ENCODE measurements around the gene TLR6. TPM values are rescaled to one million over a fixed set of nuclear protein-coding genes. Genes with fewer than 3 reads are reported as not detected.

Gene TLR6
- total and polyA plus RNA-seq, 2 of the 8 experiments (the other 6 are each of a cell fraction or from before 2014, with no cell fraction given), result 0.02 to 0.09 TPM

GRCh38 chr4:38787693-38788092 is 68.9 kb downstream of the TLR6 start:
- no peak overlapping the region for H2BK12ac ChIP-seq (ENCODE audit: low read depth, low read length)
- ChIA-PET CTCF (ENCODE audit: partially characterized antibody) (interaction anchor here (8.5 kb wide), 1 partner anchor 27 kb away, joined by 136 read pairs; no protein-coding TSS in a partner anchor), POLR2A (ENCODE audit: partially characterized antibody) (no interaction called here)
- FAIRE-seq (no peak), DNase-seq (ENCODE audit: low read depth in 1 of 2, low spot score in 2 of 2) (no peak)
- peaks cover 2% of the 10 kb centered on the region; the same call in 1 of the 2 replicates for H3K23me2 ChIP-seq (ENCODE audit: low read depth, low read length)
- no peak overlapping the region for H3K27ac ChIP-seq (ENCODE audit: low read depth, low read length)
- no peak overlapping the region for H3K56ac ChIP-seq (replicated peaks; ENCODE audit: insufficient read length, low read depth, low read length)
- no peak overlapping the region for H3K4me3 ChIP-seq (ENCODE audit: extremely low read depth in 1 of 4, insufficient read depth in 2 of 4, low read depth in 3 of 4, low read length in 4 of 4)
- H4K91ac ChIP-seq (replicated peaks; ENCODE audit: insufficient read length, low read length), result no peak overlapping the region
- no peak overlapping the region for H3K9ac ChIP-seq (replicated peaks in 1 of 4; ENCODE audit: extremely low read depth in 1 of 4, low read depth in 3 of 4, low read length in 3 of 4)
- H2AFZ ChIP-seq (ENCODE audit: low read length), result no peak overlapping the region
- no peaks in the 10 kb centered on the region for H3K36me3 ChIP-seq (ENCODE audit: control insufficient read depth in 2 of 4, insufficient read depth in 4 of 4, low read length in 3 of 4)
- no peaks in the 10 kb centered on the region for H3K9me3 ChIP-seq (ENCODE audit: insufficient read depth in 2 of 2, low read depth in 1 of 2, low read length in 1 of 2)
- H3K4me1 ChIP-seq (replicated peaks in 1 of 4; ENCODE audit: control insufficient read depth in 3 of 4, insufficient read depth in 4 of 4, low read length in 3 of 4), result no peaks in the 10 kb centered on the region
- no peak overlapping the region for H3K14ac ChIP-seq (ENCODE audit: insufficient read length)
- no peak overlapping the region for H2BK120ac ChIP-seq (replicated peaks; ENCODE audit: low read depth, low read length)
- H3K18ac ChIP-seq (ENCODE audit: extremely low read depth, low read length), result no peak overlapping the region
- H2BK5ac ChIP-seq (ENCODE audit: low read depth, low read length), result no peak overlapping the region
- H3K27me3 ChIP-seq (replicated peaks in 1 of 4; ENCODE audit: control insufficient read depth in 3 of 4, extremely low read depth in 1 of 4, insufficient read depth in 3 of 4, low read length in 3 of 4), result no peaks in the 10 kb centered on the region
- peaks cover 0 to 2% of the 10 kb centered on the region in 2 experiments for H4K20me1 ChIP-seq (replicated peaks in 1 of 2; ENCODE audit: control insufficient read depth in 1 of 2, insufficient read depth in 2 of 2, low read length in 2 of 2)
- no peak overlapping the region for H2BK15ac ChIP-seq (ENCODE audit: low read length)
- H3K79me1 ChIP-seq (ENCODE audit: low read depth, low read length), result no peaks in the 10 kb centered on the region
- no peak overlapping the region for H3K4ac ChIP-seq (replicated peaks; ENCODE audit: insufficient read length, low read depth, low read length)
- H3K23ac ChIP-seq (ENCODE audit: insufficient read length), result no peak overlapping the region
- H3K79me2 ChIP-seq (ENCODE audit: control insufficient read depth in 1 of 2, insufficient read depth in 2 of 2, low read length in 2 of 2), result no peaks in the 10 kb centered on the region
- H4K5ac ChIP-seq (ENCODE audit: insufficient read length, low read depth, low read length), result no peak overlapping the region
- no peak overlapping the region for H2BK20ac ChIP-seq (ENCODE audit: low read length)
- no peak overlapping the region for H2AK5ac ChIP-seq (ENCODE audit: low read depth, low read length)
- WGBS, 2 experiments (ENCODE audit: extremely low coverage in 1 of 2, insufficient coverage in 1 of 2, insufficient read length in 1 of 2, insufficient replicate concordance in 2 of 2, low coverage in 1 of 2, low lambda C conversion rate in 2 of 2, missing lambda C conversion rate in 1 of 2), result 93% methylated on average over 4 of the region's 4 CpGs; no CpG with 5 or more reads in 1 of the 2 experiments
- H3K4me2 ChIP-seq (ENCODE audit: insufficient read depth in 1 of 2, low read depth in 2 of 2, low read length in 2 of 2), result no peak overlapping the region
- no peak overlapping the region for H4K8ac ChIP-seq (ENCODE audit: extremely low read depth, insufficient read depth, low read length)
- TF ChIP-seq CHD2 (IDR thresholded peaks at IDR 0.05; ENCODE audit: low read length), result no peak
- TF ChIP-seq ATF2 (IDR thresholded peaks at IDR 0.05; ENCODE audit: low read length), result no peak
- TF ChIP-seq BACH1 (IDR thresholded peaks at IDR 0.05; ENCODE audit: low read length), result no peak
- TF ChIP-seq SP1 (IDR thresholded peaks at IDR 0.05; ENCODE audit: low read depth, low read length), result no peak
- no peak for TF ChIP-seq KDM4A (IDR thresholded peaks at IDR 0.05; ENCODE audit: low read depth, low read length, severe bottlenecking)
- TF ChIP-seq HDAC6 (IDR thresholded peaks at IDR 0.05; ENCODE audit: low read depth, low read length), result no peak
- TF ChIP-seq CTBP2 (IDR thresholded peaks at IDR 0.05; ENCODE audit: borderline replicate concordance, insufficient read depth, insufficient read length, low read length), result no peak
- TF ChIP-seq POU5F1 (IDR thresholded peaks at IDR 0.05; ENCODE audit: low read depth, low read length), result no peak
- TF ChIP-seq KDM5A (IDR thresholded peaks at IDR 0.05; ENCODE audit: low read length), result no peak
- TF ChIP-seq BCL11A (IDR thresholded peaks at IDR 0.05; ENCODE audit: low read depth in 2 of 2, low read length in 2 of 2), result no peak
- TF ChIP-seq RFX5 (IDR thresholded peaks at IDR 0.05; ENCODE audit: borderline replicate concordance, low read depth, low read length), result no peak
- TF ChIP-seq POLR2AphosphoS5 (IDR thresholded peaks at IDR 0.05; ENCODE audit: low read depth, low read length), result no peak
- TF ChIP-seq GABPA (IDR thresholded peaks at IDR 0.05; ENCODE audit: borderline replicate concordance, insufficient read depth, low read length), result no peak
- TF ChIP-seq CBX5 (IDR thresholded peaks at IDR 0.05; ENCODE audit: low read depth, low read length), result no peak
